HUES6 (cell line): Measurements from ENCODE around the gene STK33.

Source experiments
- H3K27ac ChIP-seq: 2 replicates; pipeline ENCODE4 v1.7.0; 2013; ENCODE audit warnings: low read depth, mild to moderate bottlenecking, low read length, inconsistent platforms
- H3K27me3 ChIP-seq: 2 replicates; pipeline ENCODE4 v1.6.1; 2013; ENCODE audit warnings: low read length; ENCODE audit not compliant: control insufficient read depth, insufficient read depth
- H3K36me3 ChIP-seq: 2 replicates; pipeline ENCODE4 v1.6.1; 2013; ENCODE audit warnings: low read length; ENCODE audit not compliant: control insufficient read depth, insufficient read depth
- H3K4me1 ChIP-seq: 2 replicates; pipeline ENCODE4 v1.6.1; 2013; ENCODE audit warnings: low read length; ENCODE audit not compliant: control insufficient read depth, insufficient read depth
- H3K4me3 ChIP-seq: 2 replicates; pipeline ENCODE4 v1.5.1; 2013; ENCODE audit warnings: low read depth, low read length
- H3K9ac ChIP-seq: one replicate; pipeline ENCODE4 v1.6.1; 2013; ENCODE audit warnings: mild to moderate bottlenecking, low read length
- H3K9me3 ChIP-seq: 2 replicates; pipeline ENCODE4 v1.6.1; 2013; ENCODE audit warnings: low read depth, low read length; ENCODE audit not compliant: control insufficient read depth, insufficient read depth

The STK33 gene

DNA sequence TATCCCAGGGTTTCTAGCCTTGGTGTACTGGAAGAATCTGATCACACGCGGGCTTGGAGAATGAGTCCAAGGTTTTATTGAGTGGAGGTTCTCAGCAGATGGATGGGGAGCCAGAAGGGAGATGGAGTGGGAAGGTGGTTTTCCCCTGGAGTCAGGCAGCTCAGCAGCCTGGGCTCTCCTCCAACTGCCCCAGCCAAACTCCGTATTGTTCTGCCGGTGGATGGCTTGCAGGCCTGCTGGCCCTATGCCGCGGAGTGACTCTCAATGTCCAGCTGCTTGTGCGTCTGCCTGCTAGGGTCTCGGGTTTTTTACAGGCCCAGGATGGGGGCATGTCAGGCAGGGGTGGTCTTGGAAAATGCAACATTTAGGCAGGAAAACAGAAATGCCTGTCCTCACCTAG lies 168.0 kb downstream of the STK33 start:
- H3K36me3 ChIP-seq: no peaks in the 10 kb centered on the region
- H3K27me3 ChIP-seq: no peaks in the 10 kb centered on the region
- no peaks in the 10 kb centered on the region for H3K4me1 ChIP-seq
- H3K4me3 ChIP-seq: no peak overlapping the region
- no peak overlapping the region for H3K9ac ChIP-seq
- H3K9me3 ChIP-seq: 0 out of 2 replicates have a peak, but pooled peaks cover 3% of the 10 kb centered on the region
- H3K27ac ChIP-seq: no peak overlapping the region

DNA sequence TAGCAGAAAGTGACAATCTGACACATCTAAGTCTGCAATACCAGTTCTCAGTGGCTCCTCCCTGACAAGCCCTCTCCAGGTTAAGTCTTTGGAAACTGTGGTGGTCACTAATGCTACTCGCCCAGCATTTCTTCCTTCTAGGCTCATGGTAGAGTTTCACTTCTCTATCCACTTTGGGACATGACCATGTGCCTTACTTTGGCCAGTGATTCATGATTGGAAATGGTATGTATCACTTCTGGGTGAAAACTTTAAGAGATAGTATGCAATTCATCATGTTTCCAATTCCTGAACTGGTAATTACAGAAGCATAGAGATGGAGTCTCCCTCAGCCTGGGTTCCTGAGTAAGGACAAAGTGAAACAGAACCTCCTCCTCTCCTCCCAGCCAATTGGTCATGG lies 178.8 kb downstream of the STK33 start:
- Histone ChIP-seq H3K9me3 (no peaks in the 10 kb centered on the region), H3K4me3 (no peak overlapping the region), H3K4me1 (no peaks in the 10 kb centered on the region), H3K27me3 (no peaks in the 10 kb centered on the region), H3K36me3 (no peaks in the 10 kb centered on the region), H3K9ac (no peak overlapping the region), H3K27ac (no peak overlapping the region)

- Histone ChIP-seq H3K36me3 (no peaks in the 10 kb centered on the region), H3K27me3 (no peaks in the 10 kb centered on the region), H3K9ac (no peak overlapping the region), H3K27ac (no peak overlapping the region), H3K9me3 (0 out of 2 replicates have a peak, but pooled peaks cover 8% of the 10 kb centered on the region), H3K4me3 (no peak overlapping the region), H3K4me1 (no peaks in the 10 kb centered on the region)
Observed at GRCh38 chr11:8408151-8408941, 185.7 kb downstream of the STK33 start.

DNA sequence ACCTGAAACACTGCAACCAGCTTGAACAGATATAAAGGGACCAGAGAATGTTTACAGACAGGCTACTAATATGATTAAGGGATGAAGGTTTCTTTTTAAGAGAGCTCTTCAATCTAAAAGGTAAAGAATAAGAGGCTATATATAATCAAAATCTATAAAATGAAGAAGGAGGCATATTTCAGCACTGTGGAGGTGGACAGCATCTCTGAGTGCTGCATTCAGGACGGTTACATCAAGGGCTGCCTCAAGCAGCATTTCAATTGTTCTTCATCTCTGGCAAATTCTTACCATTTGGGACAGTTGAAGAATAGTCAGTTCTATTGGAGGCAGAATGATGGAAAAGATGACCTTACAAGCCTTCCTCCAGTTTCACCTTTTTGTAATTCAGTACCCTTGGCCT lies 190.7 kb downstream of the STK33 start:
- Histone ChIP-seq H3K27me3 (no peaks in the 10 kb centered on the region), H3K9ac (no peak overlapping the region), H3K9me3 (0 out of 2 replicates have a peak, but pooled peaks cover 8% of the 10 kb centered on the region), H3K4me3 (no peak overlapping the region), H3K36me3 (no peaks in the 10 kb centered on the region), H3K4me1 (no peaks in the 10 kb centered on the region), H3K27ac (no peak overlapping the region)

DNA sequence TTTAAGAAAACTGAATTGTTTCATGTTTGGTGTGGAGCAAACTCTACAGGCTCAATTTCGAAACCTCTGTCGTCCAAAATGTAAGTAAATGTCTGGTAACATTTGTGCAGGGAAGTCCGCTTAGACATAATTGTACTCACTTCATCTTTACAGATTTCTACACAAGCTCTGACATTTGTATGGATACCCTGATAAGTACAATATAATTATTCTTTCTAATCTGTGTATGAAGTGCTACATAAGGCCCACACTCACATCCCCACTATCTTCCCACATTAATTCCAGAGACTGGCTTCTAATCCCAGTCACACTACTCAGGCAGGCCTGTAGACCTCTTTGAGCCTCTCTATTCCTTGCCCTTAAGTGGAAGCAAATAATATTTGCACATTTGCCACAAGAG lies 201.1 kb downstream of the STK33 start:
- peaks cover 2% of the 10 kb centered on the region; the same call in 1 of the 2 replicates for H3K36me3 ChIP-seq
- no peak overlapping the region for H3K4me3 ChIP-seq
- no peaks in the 10 kb centered on the region for H3K27me3 ChIP-seq
- no peak overlapping the region for H3K27ac ChIP-seq
- H3K9ac ChIP-seq: no peak overlapping the region
- H3K4me1 ChIP-seq: peaks cover 14% of the 10 kb centered on the region
- peaks cover 14% of the 10 kb centered on the region for H3K9me3 ChIP-seq

DNA sequence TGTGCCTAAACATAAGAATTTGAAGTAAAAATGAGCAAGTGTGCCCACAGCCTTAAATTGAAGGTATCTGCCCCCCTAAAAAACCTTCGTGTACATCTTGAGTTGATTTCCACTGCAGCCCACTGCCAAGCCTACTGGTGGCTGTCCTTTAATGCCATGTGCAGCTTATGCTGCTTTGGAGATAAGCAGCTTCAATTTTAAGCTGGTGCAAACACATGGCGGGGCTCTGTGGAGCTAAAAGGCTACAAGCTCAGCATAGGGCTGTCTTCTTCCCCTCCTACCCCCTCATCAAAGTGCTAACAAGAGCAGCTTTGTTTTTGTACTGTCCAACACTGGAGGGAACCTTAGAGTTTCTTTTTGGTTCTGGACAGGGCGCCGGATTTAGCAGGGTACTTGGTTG lies 201.9 kb downstream of the STK33 start:
- H3K9ac ChIP-seq: no peak overlapping the region
- peaks cover 2% of the 10 kb centered on the region; the same call in 1 of the 2 replicates for H3K36me3 ChIP-seq
- H3K9me3 ChIP-seq: peaks cover 14% of the 10 kb centered on the region
- no peak overlapping the region for H3K4me3 ChIP-seq
- no peak overlapping the region for H3K27ac ChIP-seq
- H3K4me1 ChIP-seq: peaks cover 16% of the 10 kb centered on the region
- H3K27me3 ChIP-seq: no peaks in the 10 kb centered on the region

DNA sequence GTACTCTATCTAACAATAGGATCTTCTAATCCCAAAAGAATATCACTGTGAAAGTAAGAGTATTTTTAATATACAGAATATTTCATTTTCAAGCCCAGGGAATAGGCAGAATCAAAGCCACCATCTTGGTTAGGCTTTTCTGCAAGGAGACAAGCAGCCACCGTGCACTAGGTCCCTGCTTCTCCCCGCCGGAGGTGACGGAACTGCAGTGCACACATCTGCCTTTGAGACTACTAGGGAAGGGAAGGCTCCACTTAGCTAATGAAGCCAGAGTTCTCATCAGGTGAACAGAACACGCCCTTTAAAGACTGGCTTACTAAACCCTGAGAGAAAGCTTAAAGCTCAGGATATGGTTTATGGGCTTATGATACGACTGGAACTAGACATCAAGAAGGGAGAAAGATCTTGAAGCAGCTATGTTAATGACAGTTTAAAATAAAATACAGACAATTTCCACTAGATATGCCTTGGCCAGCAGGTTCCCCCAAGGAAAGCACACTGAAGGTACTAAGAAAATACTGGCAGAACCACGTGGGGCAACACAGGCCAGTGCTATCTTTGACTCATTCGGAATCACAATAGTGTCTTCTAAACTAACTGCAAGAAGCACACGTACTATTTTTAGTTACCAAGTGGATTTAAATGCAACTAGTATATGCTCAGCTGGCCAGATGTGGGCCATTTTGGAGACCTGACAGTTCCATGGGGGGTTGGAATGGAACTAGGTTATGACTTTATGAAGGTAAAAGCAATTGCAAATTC lies 203.0 kb downstream of the STK33 start:
- H3K9ac ChIP-seq: no peak overlapping the region
- H3K4me1 ChIP-seq: peaks cover 26% of the 10 kb centered on the region
- H3K27ac ChIP-seq: no peak overlapping the region
- H3K4me3 ChIP-seq: no peak overlapping the region
- H3K9me3 ChIP-seq: peaks cover 9% of the 10 kb centered on the region
- no peaks in the 10 kb centered on the region for H3K27me3 ChIP-seq
- H3K36me3 ChIP-seq: no peaks in the 10 kb centered on the region; the same call in 1 of the 2 replicates

- H3K9ac ChIP-seq: no peak overlapping the region
Observed at GRCh38 chr11:8389029-8389996, 204.7 kb downstream of the STK33 start.

GRCh38 chr11:8387693-8388092 lies 206.3 kb downstream of the STK33 start:
- no peaks in the 10 kb centered on the region for H3K9me3 ChIP-seq
- H3K27me3 ChIP-seq: no peaks in the 10 kb centered on the region
- H3K4me3 ChIP-seq: no peak overlapping the region
- H3K4me1 ChIP-seq: peaks cover 30% of the 10 kb centered on the region
- H3K9ac ChIP-seq: no peak overlapping the region
- H3K36me3 ChIP-seq: no peaks in the 10 kb centered on the region
- H3K27ac ChIP-seq: no peak overlapping the region

More at GRCh38 chr11:8389029-8389996, 204.7 kb downstream of the STK33 start:
- Histone ChIP-seq H3K9me3 (no peaks in the 10 kb centered on the region), H3K27ac (no peak overlapping the region), H3K4me1 (peaks cover 29% of the 10 kb centered on the region), H3K36me3 (no peaks in the 10 kb centered on the region), H3K27me3 (no peaks in the 10 kb centered on the region), H3K4me3 (no peak overlapping the region)

- Histone ChIP-seq H3K36me3 (no peaks in the 10 kb centered on the region), H3K9ac (no peak overlapping the region), H3K27me3 (no peaks in the 10 kb centered on the region), H3K4me1 (peaks cover 30% of the 10 kb centered on the region), H3K4me3 (no peak overlapping the region), H3K27ac (no peak overlapping the region), H3K9me3 (no peaks in the 10 kb centered on the region)
Observed at GRCh38 chr11:8387141-8387540, 206.9 kb downstream of the STK33 start.
